Activated naive CD8-positive, alpha-beta T cell (primary cell): ENCODE data around the gene MBOAT1.
"Not testable (repeated sequence)": the region's sequence is repeated elsewhere in the genome, so short reads cannot be mapped to it uniquely, and the experiment has no call there.

Experiments used
- H3K27ac Mint-ChIP-seq: one replicate; pipeline ENCODE4 v1.8.0; 2021; ENCODE audit warnings: mixed read lengths
- H3K27me3 Mint-ChIP-seq: one replicate; pipeline ENCODE4 v1.8.0; 2021; ENCODE audit warnings: mixed read lengths
- H3K36me3 Mint-ChIP-seq: one replicate; pipeline ENCODE4 v1.8.0; 2021; ENCODE audit warnings: mixed read lengths
- H3K4me1 Mint-ChIP-seq: one replicate; pipeline ENCODE4 v1.8.0; 2021; ENCODE audit warnings: low read depth, mixed read lengths
- H3K4me3 Mint-ChIP-seq: one replicate; pipeline ENCODE4 v1.8.0; 2021; ENCODE audit warnings: mild to moderate bottlenecking, mixed read lengths
- H3K9me3 Mint-ChIP-seq: one replicate; pipeline ENCODE4 v1.8.0; 2021; ENCODE audit warnings: low read depth, mixed read lengths

The MBOAT1 gene

DNA sequence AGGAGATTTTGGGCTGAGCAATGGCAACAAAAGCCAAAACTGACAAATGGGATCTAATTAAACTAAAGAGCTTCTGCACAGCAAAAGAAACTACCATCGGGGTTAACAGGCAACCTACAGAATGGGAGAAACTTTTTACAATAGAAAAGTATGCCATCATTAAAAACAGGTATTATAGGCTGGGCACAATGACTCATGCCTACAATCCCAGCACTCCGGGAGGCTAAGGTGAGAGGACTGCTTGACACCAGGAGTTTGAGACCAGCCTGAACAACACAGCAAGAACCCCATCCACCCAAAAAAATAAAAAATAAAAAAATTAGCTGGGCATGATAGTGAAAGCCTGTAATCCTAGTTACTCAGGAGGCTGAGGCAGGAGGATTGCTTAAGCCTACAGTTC is 55.4 kb downstream of the MBOAT1 start:
- Mint-ChIP-seq H3K4me1 (no peaks in the 10 kb centered on the region), H3K9me3 (no peaks in the 10 kb centered on the region), H3K27me3 (no peaks in the 10 kb centered on the region), H3K27ac (no peak overlapping the region), H3K4me3 (no peak overlapping the region), H3K36me3 (peaks cover 2% of the 10 kb centered on the region)

DNA sequence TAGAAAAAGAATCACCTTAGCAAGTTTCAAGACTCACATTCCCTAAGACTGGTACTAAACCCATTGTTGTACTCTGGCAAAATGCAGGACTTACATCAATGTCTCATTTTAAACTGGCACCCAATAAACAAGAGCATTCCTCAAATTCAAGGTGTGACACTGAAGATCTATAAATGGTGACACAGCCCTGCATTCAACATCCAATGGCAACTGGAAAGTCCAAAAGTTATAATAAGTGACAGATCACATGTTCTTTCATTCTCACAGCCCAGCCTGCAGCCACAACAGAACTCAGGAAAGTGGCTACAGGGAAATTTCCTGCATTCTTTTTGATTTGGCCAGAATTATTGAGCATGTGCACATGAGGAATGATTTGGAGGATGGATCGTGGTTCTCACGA is 57.5 kb downstream of the MBOAT1 start:
- Mint-ChIP-seq H3K4me1 (no peaks in the 10 kb centered on the region), H3K9me3 (no peaks in the 10 kb centered on the region), H3K4me3 (no peak overlapping the region), H3K27me3 (no peaks in the 10 kb centered on the region), H3K27ac (no peak overlapping the region), H3K36me3 (peaks cover 5% of the 10 kb centered on the region)

DNA sequence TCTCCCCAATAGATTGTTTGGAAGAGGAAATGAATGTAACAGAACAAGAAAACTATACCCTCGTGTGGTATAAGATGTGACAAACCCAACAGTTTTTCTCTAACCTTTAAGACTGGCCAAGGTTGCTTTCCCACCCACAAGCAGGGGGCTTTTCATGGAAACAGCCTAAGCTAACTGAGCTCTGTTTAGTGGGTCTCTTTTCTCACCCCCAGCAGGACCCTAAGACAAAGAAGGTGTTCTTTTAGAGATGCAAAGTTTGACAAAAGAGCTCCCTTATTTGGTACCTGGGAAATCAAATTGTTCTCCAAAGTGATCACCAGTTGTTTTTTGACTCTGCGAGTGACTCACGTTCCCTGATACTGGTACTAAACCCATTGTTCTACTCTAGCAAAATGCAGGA is 59.1 kb downstream of the MBOAT1 start:
- H3K27ac Mint-ChIP-seq, result no peak overlapping the region
- H3K36me3 Mint-ChIP-seq, result peaks cover 5% of the 10 kb centered on the region
- H3K4me3 Mint-ChIP-seq, result no peak overlapping the region
- no peaks in the 10 kb centered on the region for H3K27me3 Mint-ChIP-seq
- H3K4me1 Mint-ChIP-seq, result no peaks in the 10 kb centered on the region
- H3K9me3 Mint-ChIP-seq, result no peaks in the 10 kb centered on the region

DNA sequence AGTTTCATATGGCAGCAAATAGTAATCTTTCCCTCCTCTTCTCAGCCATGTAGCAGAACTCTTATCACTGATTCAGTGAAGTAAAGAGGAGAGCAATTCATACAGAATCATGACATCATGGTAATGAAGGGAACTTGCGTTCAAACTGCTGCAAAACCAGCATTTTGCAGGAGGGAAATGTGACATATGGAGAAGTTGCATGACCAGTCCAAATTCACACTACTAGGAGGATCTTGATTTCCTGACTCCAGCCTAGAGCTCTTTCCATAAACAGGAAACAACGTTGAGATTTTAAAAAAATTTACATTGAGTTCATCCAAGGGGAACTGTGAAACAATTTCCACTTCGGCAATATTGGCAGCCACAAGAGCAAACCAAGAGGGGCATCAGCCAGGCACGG is 63.8 kb downstream of the MBOAT1 start:
- no peak overlapping the region for H3K27ac Mint-ChIP-seq
- no peaks in the 10 kb centered on the region for H3K9me3 Mint-ChIP-seq
- H3K4me1 Mint-ChIP-seq, result no peaks in the 10 kb centered on the region
- H3K4me3 Mint-ChIP-seq, result no peak overlapping the region
- no peaks in the 10 kb centered on the region for H3K27me3 Mint-ChIP-seq
- peaks cover 7% of the 10 kb centered on the region for H3K36me3 Mint-ChIP-seq

DNA sequence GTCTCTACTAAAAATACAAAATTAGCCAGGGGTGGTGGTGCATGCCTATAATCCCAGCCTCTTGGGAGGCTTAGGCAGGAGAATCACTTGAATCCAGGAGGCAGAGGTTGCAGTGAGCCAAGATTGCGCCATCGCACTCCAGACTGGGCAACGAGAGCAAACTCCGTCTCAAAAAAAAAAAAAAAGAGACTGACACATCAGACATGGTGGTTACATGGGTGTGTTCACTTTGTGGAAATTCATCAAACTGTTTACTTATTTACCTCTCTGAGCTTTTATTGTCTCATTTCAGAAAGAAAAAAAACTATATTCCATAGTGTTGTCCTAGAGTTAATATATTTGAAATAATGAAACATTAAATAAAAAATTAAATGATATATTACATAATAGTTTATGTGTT is 64.8 kb downstream of the MBOAT1 start:
- H3K27me3 Mint-ChIP-seq, result no peaks in the 10 kb centered on the region
- no peak overlapping the region for H3K4me3 Mint-ChIP-seq
- H3K4me1 Mint-ChIP-seq, result no peaks in the 10 kb centered on the region
- no peaks in the 10 kb centered on the region for H3K9me3 Mint-ChIP-seq
- H3K27ac Mint-ChIP-seq, result no peak overlapping the region
- H3K36me3 Mint-ChIP-seq, result peaks cover 7% of the 10 kb centered on the region

DNA sequence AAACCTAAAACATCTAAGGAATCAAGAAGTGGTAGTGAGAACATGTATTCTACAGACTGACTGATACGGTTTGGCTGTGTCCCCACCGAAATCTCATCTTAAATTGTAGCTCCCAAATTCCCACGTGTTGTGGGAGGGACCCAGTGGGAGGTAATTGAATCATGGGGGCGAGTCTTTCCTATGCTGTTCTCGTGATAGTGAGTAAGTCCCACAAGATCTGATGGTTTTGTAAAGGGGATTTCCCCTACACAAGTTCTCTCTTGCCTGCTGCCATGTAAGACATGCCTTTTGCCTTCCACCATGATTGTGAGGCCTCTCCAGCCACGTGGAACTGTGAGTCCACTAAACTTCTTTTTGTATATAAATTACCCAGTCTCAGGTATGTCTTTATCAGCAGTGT is 65.4 kb downstream of the MBOAT1 start:
- H3K9me3 Mint-ChIP-seq, H3K4me1 Mint-ChIP-seq, H3K36me3 Mint-ChIP-seq, H3K27me3 Mint-ChIP-seq, H3K4me3 Mint-ChIP-seq, H3K27ac Mint-ChIP-seq: not testable (repeated sequence)

DNA sequence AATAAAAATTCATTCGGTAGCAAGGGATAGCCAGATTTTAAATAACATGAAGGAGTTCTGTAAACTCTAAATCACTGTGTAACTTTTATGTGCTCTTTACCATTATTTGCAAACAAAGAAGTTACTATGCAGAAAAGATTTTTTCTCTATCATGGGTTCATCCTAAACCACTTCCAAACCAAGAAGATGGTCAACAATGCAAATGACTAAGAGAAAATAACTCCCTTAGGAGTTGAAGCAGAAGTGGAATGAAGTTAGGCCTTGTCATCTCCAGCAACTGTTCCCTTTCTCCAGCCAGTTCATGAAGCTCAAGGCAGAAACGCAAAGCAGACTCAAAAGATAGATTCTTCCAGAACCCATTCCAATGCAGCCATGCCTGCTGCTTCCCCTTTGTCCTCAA is 66.0 kb downstream of the MBOAT1 start:
- Mint-ChIP-seq H3K9me3 (no peaks in the 10 kb centered on the region), H3K27ac (no peak overlapping the region), H3K4me3 (no peak overlapping the region), H3K27me3 (no peaks in the 10 kb centered on the region), H3K4me1 (no peaks in the 10 kb centered on the region), H3K36me3 (peaks cover 7% of the 10 kb centered on the region)

DNA sequence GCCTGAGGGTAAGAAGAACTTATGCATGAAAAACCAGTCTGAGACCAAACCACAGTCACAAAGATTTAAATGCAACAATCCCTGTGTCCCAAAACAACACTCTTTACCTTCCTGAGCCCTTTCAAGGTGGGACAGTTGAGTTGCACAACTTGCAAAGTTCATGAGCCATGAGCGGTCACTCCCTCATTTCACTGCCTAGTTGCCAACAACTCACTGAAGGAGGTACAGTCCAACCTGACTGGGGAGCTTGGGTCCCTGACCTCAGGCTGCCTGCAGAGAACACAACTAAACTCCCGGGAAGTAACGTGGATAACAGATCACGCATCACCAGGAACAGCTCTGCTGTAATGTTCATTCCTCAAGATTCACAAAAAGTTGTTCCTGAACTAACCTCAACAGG is 69.4 kb downstream of the MBOAT1 start:
- Mint-ChIP-seq H3K36me3 (peaks cover 3% of the 10 kb centered on the region), H3K4me1 (no peaks in the 10 kb centered on the region), H3K4me3 (no peak overlapping the region), H3K9me3 (no peaks in the 10 kb centered on the region), H3K27ac (no peak overlapping the region), H3K27me3 (no peaks in the 10 kb centered on the region)

DNA sequence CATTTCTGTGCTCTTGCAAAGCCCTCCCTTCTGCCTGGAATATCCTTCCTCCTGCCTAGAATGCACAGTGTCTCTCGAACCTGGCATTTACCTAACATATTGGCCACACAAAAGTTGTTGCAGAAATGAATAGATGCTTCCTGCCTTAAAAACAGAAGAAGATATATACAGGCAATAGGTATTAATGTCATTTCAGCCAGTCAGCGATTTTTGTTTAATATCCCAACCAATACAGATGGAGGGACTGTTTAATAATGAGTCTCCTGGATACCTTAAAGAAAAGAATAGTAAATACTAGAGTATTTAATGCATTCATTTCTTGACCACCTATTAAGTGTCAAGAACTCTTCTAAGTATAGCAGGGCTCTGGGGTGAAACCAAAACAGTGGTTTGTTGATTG is 70.3 kb downstream of the MBOAT1 start:
- Mint-ChIP-seq H3K9me3 (no peaks in the 10 kb centered on the region), H3K27me3 (no peaks in the 10 kb centered on the region), H3K4me3 (no peak overlapping the region), H3K4me1 (no peaks in the 10 kb centered on the region), H3K27ac (no peak overlapping the region), H3K36me3 (peaks cover 3% of the 10 kb centered on the region)

DNA sequence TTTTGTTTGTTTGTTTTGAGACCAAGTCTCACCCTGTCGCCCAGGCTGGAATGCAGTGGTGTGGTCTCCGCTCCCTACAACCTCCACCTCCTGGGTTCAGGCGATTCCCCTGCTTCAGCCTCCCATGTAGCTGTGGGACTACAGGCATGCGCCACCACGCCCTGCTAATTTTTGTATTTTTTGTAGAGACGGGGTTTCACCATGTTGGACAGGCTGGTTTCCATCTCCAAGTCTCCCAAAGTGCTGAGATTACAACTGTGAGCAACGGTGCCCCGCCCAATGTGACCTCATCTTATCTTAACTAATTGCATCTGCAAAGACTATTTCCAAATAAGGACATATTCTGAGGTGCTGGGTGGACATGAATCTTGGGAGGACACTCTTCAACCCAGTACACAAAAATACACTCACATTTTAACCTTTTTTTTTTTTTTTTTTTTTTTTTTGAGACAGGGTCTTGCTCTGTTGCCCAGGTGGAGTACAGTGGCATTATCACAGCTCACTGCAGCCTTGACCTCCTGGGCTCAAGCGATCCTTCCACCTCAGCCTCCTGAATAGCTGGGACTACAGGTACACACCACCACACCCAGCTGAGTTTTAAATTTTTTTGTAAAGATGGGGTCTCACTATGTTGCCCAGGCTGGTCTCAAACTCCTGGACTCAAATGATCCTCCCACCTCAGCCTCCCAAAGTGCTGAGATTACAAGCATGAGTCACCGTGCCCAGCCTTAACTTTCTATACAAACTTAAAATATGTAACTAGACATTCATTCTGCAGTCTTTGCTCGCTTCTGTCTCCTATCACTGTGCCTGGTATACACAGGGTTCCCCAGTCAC is 72.9 kb downstream of the MBOAT1 start:
- H3K27ac Mint-ChIP-seq, H3K4me1 Mint-ChIP-seq, H3K36me3 Mint-ChIP-seq, H3K4me3 Mint-ChIP-seq, H3K27me3 Mint-ChIP-seq, H3K9me3 Mint-ChIP-seq: not testable (repeated sequence)

DNA sequence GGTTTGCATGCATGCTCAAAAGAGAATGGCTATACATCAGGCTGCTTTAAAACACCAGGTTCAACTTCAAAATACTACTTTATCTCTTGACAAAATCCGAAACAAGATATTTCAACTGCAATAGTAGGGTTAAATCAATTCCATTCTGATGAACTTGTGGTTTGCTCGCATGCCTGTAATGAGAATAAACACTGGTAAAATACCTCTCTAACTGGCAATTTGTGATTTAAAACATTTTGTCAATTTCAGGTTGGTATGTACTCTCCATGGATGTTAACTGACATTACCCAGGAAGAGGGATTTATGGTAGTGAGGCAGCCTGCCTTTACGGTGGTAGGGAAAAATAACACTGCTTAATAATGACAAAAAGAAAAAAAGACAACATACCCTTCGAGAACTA is 74.4 kb downstream of the MBOAT1 start:
- no peaks in the 10 kb centered on the region for H3K36me3 Mint-ChIP-seq
- no peaks in the 10 kb centered on the region for H3K27me3 Mint-ChIP-seq
- H3K27ac Mint-ChIP-seq, result no peak overlapping the region
- no peaks in the 10 kb centered on the region for H3K9me3 Mint-ChIP-seq
- no peaks in the 10 kb centered on the region for H3K4me1 Mint-ChIP-seq
- no peak overlapping the region for H3K4me3 Mint-ChIP-seq

DNA sequence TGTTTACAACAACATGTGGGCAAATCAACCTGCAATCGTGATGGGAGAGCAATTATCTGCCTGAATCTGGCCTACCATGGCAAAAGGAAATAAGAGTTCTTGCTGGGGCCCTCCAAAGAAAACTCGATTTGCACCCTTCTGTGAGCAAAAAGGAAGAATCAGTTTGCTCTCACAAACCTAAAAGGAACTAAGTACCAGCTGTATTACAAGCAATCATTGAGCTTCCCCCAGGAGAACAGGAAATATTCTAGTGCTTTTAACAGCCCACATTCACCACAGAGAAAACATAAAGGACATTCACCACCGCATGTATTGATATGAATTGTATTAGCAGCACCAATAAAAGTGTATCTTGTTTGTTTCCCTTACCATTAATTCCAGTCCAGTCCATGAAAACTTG is 75.0 kb downstream of the MBOAT1 start:
- Mint-ChIP-seq H3K4me1 (no peaks in the 10 kb centered on the region), H3K36me3 (no peaks in the 10 kb centered on the region), H3K4me3 (no peak overlapping the region), H3K27me3 (no peaks in the 10 kb centered on the region), H3K27ac (no peak overlapping the region), H3K9me3 (no peaks in the 10 kb centered on the region)

DNA sequence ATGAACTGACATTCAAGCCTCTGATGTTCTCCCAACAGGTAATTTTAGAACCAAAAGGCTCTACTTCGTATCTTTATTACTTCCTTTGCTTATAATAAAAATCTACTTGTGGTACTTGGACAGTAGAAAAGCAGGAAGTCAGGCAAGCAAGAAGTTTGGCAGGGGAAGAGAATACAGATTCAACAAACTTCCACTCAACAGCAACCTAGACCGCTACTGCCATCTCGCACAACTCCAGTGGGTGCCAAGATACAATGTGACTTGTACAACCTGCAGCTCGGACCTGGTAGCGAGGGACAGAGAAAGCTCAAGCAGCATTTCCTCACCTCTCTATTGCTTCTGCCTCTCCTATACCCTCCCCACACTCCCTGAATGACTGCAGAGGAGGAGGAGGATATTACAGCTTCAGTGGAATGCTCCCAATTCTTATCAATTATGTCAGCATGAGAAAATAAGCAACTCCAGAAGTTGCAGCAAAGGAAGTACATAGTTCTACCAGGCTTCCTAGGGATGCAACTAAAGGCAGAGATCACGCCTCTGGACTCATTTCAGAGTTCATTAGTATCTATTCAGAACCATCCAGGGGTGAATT is 76.5 kb downstream of the MBOAT1 start:
- no peaks in the 10 kb centered on the region for H3K4me1 Mint-ChIP-seq
- no peaks in the 10 kb centered on the region for H3K36me3 Mint-ChIP-seq
- no peak overlapping the region for H3K27ac Mint-ChIP-seq
- no peaks in the 10 kb centered on the region for H3K9me3 Mint-ChIP-seq
- H3K27me3 Mint-ChIP-seq, result no peaks in the 10 kb centered on the region
- no peak overlapping the region for H3K4me3 Mint-ChIP-seq

DNA sequence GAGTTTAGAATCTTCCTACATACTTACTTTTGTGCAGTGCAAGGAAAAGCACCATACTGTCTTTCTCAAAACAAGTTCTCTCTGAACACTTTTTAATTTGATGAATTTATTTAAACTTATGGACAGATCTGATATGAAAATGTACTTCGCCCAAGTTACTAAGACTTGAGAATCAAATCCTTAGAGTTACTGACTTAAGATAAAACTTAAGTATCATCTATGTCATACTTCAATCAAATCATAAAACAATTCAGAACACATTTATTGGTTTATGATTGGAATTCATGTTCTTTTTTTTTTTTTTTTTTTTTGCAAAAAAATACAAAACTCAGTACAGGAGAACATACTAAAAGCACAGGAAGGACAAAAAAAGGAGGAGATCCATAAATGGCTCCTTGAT is 77.7 kb downstream of the MBOAT1 start:
- H3K36me3 Mint-ChIP-seq, result no peaks in the 10 kb centered on the region
- H3K27me3 Mint-ChIP-seq, result no peaks in the 10 kb centered on the region
- H3K4me1 Mint-ChIP-seq, result no peaks in the 10 kb centered on the region
- no peak overlapping the region for H3K4me3 Mint-ChIP-seq
- no peak overlapping the region for H3K27ac Mint-ChIP-seq
- no peaks in the 10 kb centered on the region for H3K9me3 Mint-ChIP-seq

DNA sequence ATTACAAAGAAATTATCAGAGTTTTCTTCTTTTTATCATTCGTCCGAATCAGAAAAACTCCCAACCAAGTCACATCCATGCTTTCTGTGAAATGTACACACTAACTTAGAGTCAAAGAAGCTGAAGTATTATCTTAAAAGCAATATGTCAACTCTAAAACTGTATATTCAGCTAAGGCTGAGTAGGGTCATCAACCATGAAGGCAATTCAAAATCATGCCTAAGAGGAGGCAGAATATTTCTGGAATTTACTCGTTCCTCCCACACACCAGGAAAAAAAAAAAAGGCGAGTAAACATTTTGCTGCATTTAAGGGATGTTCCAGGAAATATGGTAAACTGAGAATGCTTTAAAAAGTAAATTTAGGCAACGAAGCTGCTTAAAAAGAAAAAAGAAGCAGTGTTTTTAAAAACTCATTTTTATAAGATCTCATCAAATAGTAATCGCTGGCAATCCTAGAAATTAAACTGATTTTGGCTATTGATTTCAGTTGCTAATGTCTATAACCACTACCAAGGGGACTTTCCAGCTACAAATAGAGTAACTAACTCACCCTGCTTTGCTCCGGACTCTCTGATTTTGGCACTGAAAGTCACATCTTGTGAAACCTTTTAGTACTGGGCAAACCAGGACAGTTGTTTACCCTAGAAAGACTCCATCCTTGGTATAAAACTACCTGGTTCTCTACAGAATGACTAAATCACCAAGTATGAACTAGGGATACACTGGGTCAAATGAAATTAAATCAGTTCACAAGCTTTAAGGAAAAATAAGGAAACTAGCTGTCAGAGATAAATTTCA is 82.8 kb downstream of the MBOAT1 start:
- H3K4me1 Mint-ChIP-seq, result no peaks in the 10 kb centered on the region
- H3K9me3 Mint-ChIP-seq, result no peaks in the 10 kb centered on the region
- H3K36me3 Mint-ChIP-seq, result no peaks in the 10 kb centered on the region
- no peak overlapping the region for H3K4me3 Mint-ChIP-seq
- no peaks in the 10 kb centered on the region for H3K27me3 Mint-ChIP-seq
- no peak overlapping the region for H3K27ac Mint-ChIP-seq
